Measurements from ENCODE around the gene ATXN7L3. TPM values are rescaled to one million over a fixed set of nuclear protein-coding genes. Genes with fewer than 3 reads are reported as not detected.

Gene ATXN7L3
- total and polyA plus RNA-seq, 9 of the 15 experiments (the other 6 are each of a cell fraction or from before 2014, with no cell fraction given) = 0.62 to 66.1 (median 33.2) TPM

DNA sequence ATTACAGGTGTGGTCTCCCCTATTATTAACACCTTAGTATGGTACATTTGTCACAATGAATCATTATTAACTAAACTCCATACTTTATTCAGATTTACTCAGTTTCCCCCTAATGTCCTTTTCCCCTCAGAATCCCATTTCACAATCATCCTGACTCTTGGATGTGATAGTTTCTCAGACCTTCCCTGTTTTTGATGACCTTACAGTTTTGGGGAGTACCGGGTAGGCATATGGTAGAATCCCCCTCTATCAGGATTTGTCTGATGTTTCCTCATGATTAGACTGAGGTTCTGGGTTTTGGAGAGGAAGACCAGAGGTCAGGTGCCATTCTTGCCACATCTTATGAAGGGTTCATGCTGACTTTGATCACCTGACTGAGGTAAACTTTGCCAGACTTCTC is 35.2 kb downstream of the ATXN7L3 start:
- POLR2A ChIA-PET = interaction anchor here (1.0 kb wide), 1 partner anchor 13 kb away, joined by 3 read pairs; no protein-coding TSS in a partner anchor
- WGBS (ENCODE audit: insufficient coverage, low coverage, missing lambda C conversion rate) = 70% methylated on average over 1 of the region's 1 CpG

DNA sequence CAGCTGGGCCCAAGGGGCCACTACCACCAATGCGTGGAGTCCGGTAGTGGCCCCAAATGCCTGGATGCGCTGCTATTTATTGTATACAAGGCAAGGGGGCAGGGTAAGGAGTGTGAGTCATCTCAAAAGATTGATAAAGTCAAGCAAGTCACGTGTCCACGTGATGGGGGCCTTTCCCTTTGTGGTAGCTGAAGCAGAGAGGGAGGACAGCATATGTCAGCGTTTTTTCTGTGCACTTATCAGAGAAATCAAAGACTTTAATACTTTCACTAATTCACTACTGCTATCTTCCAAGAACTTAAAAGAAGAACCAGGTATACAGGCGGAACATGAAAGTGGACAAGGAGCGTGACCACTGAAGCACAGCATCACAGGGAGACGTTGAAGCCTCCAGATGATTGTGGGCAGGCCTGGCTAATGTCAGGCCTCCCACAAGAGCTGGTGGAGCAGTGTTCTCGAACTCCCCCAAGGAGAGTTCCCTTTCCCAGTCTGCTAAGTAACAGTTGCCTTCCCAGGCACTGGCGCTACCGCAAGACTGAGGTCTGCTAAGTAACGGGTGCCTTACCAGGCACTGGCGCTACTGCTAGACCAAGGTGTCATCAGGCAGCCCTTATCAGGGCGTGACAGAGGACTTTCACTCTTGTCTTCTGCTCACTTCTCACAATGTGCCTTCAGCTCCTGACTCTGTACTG is 40.0 kb downstream of the ATXN7L3 start:
- whole genome bisulfite sequencing (ENCODE audit: insufficient coverage, low coverage, missing lambda C conversion rate) = under 1% methylated on average over 15 of the region's 15 CpGs
- Histone ChIP-seq H2AFZ (ENCODE audit: low read depth, low read length) (peak overlapping the region; percentile 33; the same call in 1 of the 2 replicates), H3K36me3 (ENCODE audit: control insufficient read depth, insufficient read depth, low read length) (peaks cover 57% of the 10 kb centered on the region), H3K4me2 (ENCODE audit: insufficient read depth, low read length) (peak overlapping the region; percentile 50), H3K79me2 (ENCODE audit: control insufficient read depth, insufficient read depth, low read length) (no peaks in the 10 kb centered on the region), H3K9me3 (replicated peaks; ENCODE audit: control insufficient read depth, insufficient read depth, low read depth, low read length) (no peaks in the 10 kb centered on the region), H3K4me1 (replicated peaks in 1 of 2; ENCODE audit: control insufficient read depth in 2 of 2, insufficient read depth in 2 of 2, low read length in 2 of 2) (peaks cover 20 to 24% of the 10 kb centered on the region in 2 experiments), H3K9me1 (ENCODE audit: control insufficient read depth, insufficient read depth, low read length) (no peaks in the 10 kb centered on the region), H3K4me3 (no peak overlapping the region), H3K27me3 (ENCODE audit: control insufficient read depth in 2 of 2, insufficient read depth in 2 of 2, low read length in 2 of 2) (no peaks in the 10 kb centered on the region), H4K20me1 (replicated peaks; ENCODE audit: control insufficient read depth, insufficient read depth, low read length) (no peaks in the 10 kb centered on the region), H3K27ac (ENCODE audit: extremely low read depth, low read depth, low read length) (peak overlapping the region; percentile 79), H3K9ac (ENCODE audit: insufficient read depth in 1 of 2, low read depth in 2 of 2, low read length in 2 of 2) (peak overlapping the region; percentile 33; a peak in 3 of 4 replicates)
- FAIRE-seq (peak; percentile 98), DNase-seq (ENCODE audit: extremely low read depth in 1 of 4, low spot score in 3 of 4) (peak; percentile 45 to 90 (median 52)), ATAC-seq (peak; percentile 96)
- POLR2A ChIA-PET = interaction anchor here (0.5 to 3.6 kb wide), 8 partner anchors 9 to 734 kb away, joined by 3 to 20 read pairs (median 3); no protein-coding TSS in a partner anchor
- intact Hi-C loops (cut with micrococcal nuclease) (loop anchor here (10.0 kb wide), 1 partner anchor 145 kb away; the partner anchor contains the start of gene TMEM101), in situ Hi-C loops (cut with MboI) (no loop called here)
- CTCF ChIA-PET (ENCODE audit: low intra/inter-chr PET ratio) = no interaction called here
- BruUV-seq (replicated peaks) = TSS peak; percentile 31
- peak; percentile 98 for TF ChIP-seq BHLHE40 (IDR thresholded peaks at IDR 0.05; ENCODE audit: low read length)
- no peak for TF ChIP-seq NCOA2 (IDR thresholded peaks at IDR 0.05; ENCODE audit: partially characterized antibody in 2 of 2)
- TF ChIP-seq CEBPB (tag; IDR thresholded peaks at IDR 0.05) = no peak
- TF ChIP-seq SP1 (CRISPR knock-in tag; IDR thresholded peaks at IDR 0.05) = peak; percentile 60; the same call in 1 of the 2 replicates
- TF ChIP-seq MAFG (tag; conservative IDR thresholded peaks at IDR 0.05) = peak; percentile 90
- peak; percentile 75 for TF ChIP-seq NFE2 (IDR thresholded peaks at IDR 0.05; ENCODE audit: low read depth)
- TF ChIP-seq, protein P1, sequence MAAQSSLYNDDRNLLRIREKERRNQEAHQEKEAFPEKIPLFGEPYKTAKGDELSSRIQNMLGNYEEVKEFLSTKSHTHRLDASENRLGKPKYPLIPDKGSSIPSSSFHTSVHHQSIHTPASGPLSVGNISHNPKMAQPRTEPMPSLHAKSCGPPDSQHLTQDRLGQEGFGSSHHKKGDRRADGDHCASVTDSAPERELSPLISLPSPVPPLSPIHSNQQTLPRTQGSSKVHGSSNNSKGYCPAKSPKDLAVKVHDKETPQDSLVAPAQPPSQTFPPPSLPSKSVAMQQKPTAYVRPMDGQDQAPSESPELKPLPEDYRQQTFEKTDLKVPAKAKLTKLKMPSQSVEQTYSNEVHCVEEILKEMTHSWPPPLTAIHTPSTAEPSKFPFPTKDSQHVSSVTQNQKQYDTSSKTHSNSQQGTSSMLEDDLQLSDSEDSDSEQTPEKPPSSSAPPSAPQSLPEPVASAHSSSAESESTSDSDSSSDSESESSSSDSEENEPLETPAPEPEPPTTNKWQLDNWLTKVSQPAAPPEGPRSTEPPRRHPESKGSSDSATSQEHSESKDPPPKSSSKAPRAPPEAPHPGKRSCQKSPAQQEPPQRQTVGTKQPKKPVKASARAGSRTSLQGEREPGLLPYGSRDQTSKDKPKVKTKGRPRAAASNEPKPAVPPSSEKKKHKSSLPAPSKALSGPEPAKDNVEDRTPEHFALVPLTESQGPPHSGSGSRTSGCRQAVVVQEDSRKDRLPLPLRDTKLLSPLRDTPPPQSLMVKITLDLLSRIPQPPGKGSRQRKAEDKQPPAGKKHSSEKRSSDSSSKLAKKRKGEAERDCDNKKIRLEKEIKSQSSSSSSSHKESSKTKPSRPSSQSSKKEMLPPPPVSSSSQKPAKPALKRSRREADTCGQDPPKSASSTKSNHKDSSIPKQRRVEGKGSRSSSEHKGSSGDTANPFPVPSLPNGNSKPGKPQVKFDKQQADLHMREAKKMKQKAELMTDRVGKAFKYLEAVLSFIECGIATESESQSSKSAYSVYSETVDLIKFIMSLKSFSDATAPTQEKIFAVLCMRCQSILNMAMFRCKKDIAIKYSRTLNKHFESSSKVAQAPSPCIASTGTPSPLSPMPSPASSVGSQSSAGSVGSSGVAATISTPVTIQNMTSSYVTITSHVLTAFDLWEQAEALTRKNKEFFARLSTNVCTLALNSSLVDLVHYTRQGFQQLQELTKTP (IDR thresholded peaks at IDR 0.05; ENCODE audit: low read depth in 1 of 2, partially characterized antibody in 2 of 2) = peak in 1 of 2 experiments; percentile 63

More for the DNA sequence above, 35.2 kb downstream of the ATXN7L3 start:
- Histone ChIP-seq H3K9me1 (ENCODE audit: control insufficient read depth, insufficient read depth, low read length) (no peaks in the 10 kb centered on the region), H3K4me3 (no peak overlapping the region), H2AFZ (ENCODE audit: low read depth, low read length) (no peak overlapping the region), H3K4me2 (ENCODE audit: insufficient read depth, low read length) (no peak overlapping the region), H3K36me3 (ENCODE audit: control insufficient read depth, insufficient read depth, low read length) (peaks cover 20% of the 10 kb centered on the region; the same call in 2 of the 3 replicates), H3K9ac (ENCODE audit: insufficient read depth in 1 of 2, low read depth in 2 of 2, low read length in 2 of 2) (no peak overlapping the region), H3K79me2 (ENCODE audit: control insufficient read depth, insufficient read depth, low read length) (no peaks in the 10 kb centered on the region), H3K27ac (ENCODE audit: extremely low read depth, low read depth, low read length) (no peak overlapping the region), H3K27me3 (ENCODE audit: control insufficient read depth in 2 of 2, insufficient read depth in 2 of 2, low read length in 2 of 2) (no peaks in the 10 kb centered on the region), H3K9me3 (replicated peaks; ENCODE audit: control insufficient read depth, insufficient read depth, low read depth, low read length) (no peaks in the 10 kb centered on the region), H4K20me1 (replicated peaks; ENCODE audit: control insufficient read depth, insufficient read depth, low read length) (no peaks in the 10 kb centered on the region), H3K4me1 (replicated peaks in 1 of 2; ENCODE audit: control insufficient read depth in 2 of 2, insufficient read depth in 2 of 2, low read length in 2 of 2) (peaks cover 18 to 24% of the 10 kb centered on the region in 2 experiments; a peak in 4 of 5 replicates)
- DNase-seq (ENCODE audit: extremely low read depth in 1 of 4, low spot score in 3 of 4) (no peak), FAIRE-seq (no peak), ATAC-seq (no peak)
- no peak for TF ChIP-seq TCF7L2 (IDR thresholded peaks at IDR 0.05; ENCODE audit: low read depth, low read length)
- peak; percentile 75 for TF ChIP-seq ZNF316 (IDR thresholded peaks at IDR 0.05)
- intact Hi-C loops (cut with micrococcal nuclease) (loop anchor here (10.0 kb wide), 1 partner anchor 150 kb away; the partner anchor contains the start of gene TMEM101), in situ Hi-C loops (cut with MboI) (no loop called here)
- CTCF ChIA-PET (ENCODE audit: low intra/inter-chr PET ratio) = no interaction called here
- TSS peak; percentile 43 for BruUV-seq (replicated peaks)

Data from K562 (cell line).